Adipose tissue (tissue), 3 donors: ENCODE data around the gene ISCU. TPM values are rescaled to one million over a fixed set of nuclear protein-coding genes. Genes with fewer than 3 reads are reported as not detected.
"Not testable (repeated sequence)": the region's sequence is repeated elsewhere in the genome, so short reads cannot be mapped to it uniquely, and the experiment has no call there.

ENCODE experiments used
- H3K27ac ChIP-seq: one replicate; pipeline ENCODE4 v1.5.1; 2013; ENCODE audit warnings: low read depth, low read length
- WGBS, 3 donors: extraction: QIAGEN DNeasy Blood & Tissue Kit; methylation state at CpG; one replicate each; pipeline ENCODE4 v1.1.7; 2013; 5-methylcytosine and 5-hydroxymethylcytosine counted together
- polyA plus RNA-seq, 3 donors: library from polyadenylated mRNA; stranded (reverse); fragments of 200-250 nt; gene quantifications; one replicate each; pipeline ENCODE4 v1.2.3, GENCODE V29; 2013
- donor health status: healthy with polysubstance abuse.
- donor health status: Bipolar disorder and iron deficiency.
- donor health status: healthy.

Gene ISCU
- polyA plus RNA-seq, 3 donors: 59.0 to 267 (median 184) TPM

GRCh38 chr12:108609537-108610335, 47.3 kb downstream of the ISCU start:
- 39 to 61% (median 39%) methylated on average over 21 of the region's 21 CpGs for WGBS, 3 donors

GRCh38 chr12:108610336-108610815, 48.0 kb downstream of the ISCU start:
- no peak overlapping the region for H3K27ac ChIP-seq
- 81 to 93% (median 92%) methylated on average over 8 of the region's 8 CpGs for WGBS, 3 donors

More at GRCh38 chr12:108609537-108610335, 47.3 kb downstream of the ISCU start:
- no peak overlapping the region for H3K27ac ChIP-seq

GRCh38 chr12:108610856-108611605, 48.6 kb downstream of the ISCU start:
- H3K27ac ChIP-seq: no peak overlapping the region
- 75 to 87% (median 84%) methylated on average over 15 of the region's 15 CpGs for WGBS, 3 donors

GRCh38 chr12:108611884-108612415, 49.6 kb downstream of the ISCU start:
- H3K27ac ChIP-seq: no peak overlapping the region
- 30 to 74% (median 63%) methylated on average over 5 of the region's 5 CpGs for WGBS, 3 donors

GRCh38 chr12:108612788-108613282, 50.4 kb downstream of the ISCU start:
- H3K27ac ChIP-seq: no peak overlapping the region
- 55 to 85% (median 84%) methylated on average over 8 of the region's 8 CpGs for WGBS, 3 donors

GRCh38 chr12:108613548-108613947, 51.2 kb downstream of the ISCU start:
- 51 to 68% (median 57%) methylated on average over 9 of the region's 9 CpGs for WGBS, 3 donors
- no peak overlapping the region for H3K27ac ChIP-seq

GRCh38 chr12:108614041-108614440, 51.6 kb downstream of the ISCU start:
- 71 to 91% (median 85%) methylated on average over 4 of the region's 4 CpGs for WGBS, 3 donors
- H3K27ac ChIP-seq: no peak overlapping the region

- WGBS, 3 donors: 82 to 97% (median 89%) methylated on average over 6 of the region's 6 CpGs
- no peak overlapping the region for H3K27ac ChIP-seq
Measured at GRCh38 chr12:108614639-108615038, 52.2 kb downstream of the ISCU start.

- H3K27ac ChIP-seq: no peak overlapping the region
- 78 to 96% (median 93%) methylated on average over 1 of the region's 1 CpG for WGBS, 3 donors
Measured at GRCh38 chr12:108615918-108616317, 53.5 kb downstream of the ISCU start.

GRCh38 chr12:108616359-108616758, 54.0 kb downstream of the ISCU start:
- H3K27ac ChIP-seq: no peak overlapping the region
- WGBS, 3 donors: 72 to 100% (median 93%) methylated on average over 2 of the region's 2 CpGs

- H3K27ac ChIP-seq: no peak overlapping the region
- WGBS, 3 donors: 67 to 74% (median 70%) methylated on average over 14 of the region's 14 CpGs
Measured at GRCh38 chr12:108616941-108617858, 54.8 kb downstream of the ISCU start.

GRCh38 chr12:108618079-108618952, 55.9 kb downstream of the ISCU start:
- H3K27ac ChIP-seq: no peak overlapping the region
- 4 to 14% (median 14%) methylated on average over 16 of the region's 16 CpGs for WGBS, 3 donors

GRCh38 chr12:108618953-108619274, 56.5 kb downstream of the ISCU start:
- 81 to 87% (median 86%) methylated on average over 4 of the region's 4 CpGs for WGBS, 3 donors

More at GRCh38 chr12:108618953-108619274, 56.5 kb downstream of the ISCU start:
- not testable (repeated sequence) for H3K27ac ChIP-seq

Other genes with a start within 250 kb of the ISCU start
- 1 to 10 TPM; 1.3 to 7.0 (median 5.3) TPM for gene CMKLR1, start 223.3 kb upstream of the ISCU start, polyA plus RNA-seq
- gene FICD, start 47.3 kb upstream of the ISCU start, polyA plus RNA-seq: 1 to 10 TPM; 1.3 to 6.3 (median 3.1) TPM
- gene SART3, start 1.4 kb upstream of the ISCU start, polyA plus RNA-seq: 10 to 100 TPM; 10.7 to 19.2 (median 14.5) TPM
- gene TMEM119, start 35.5 kb downstream of the ISCU start, polyA plus RNA-seq: 10 to 100 TPM in 1 of 3 donors, 1 to 10 TPM in 2; 2.3 to 14.7 (median 7.0) TPM
- 10 to 100 TPM in 1 of 3 donors, 1 to 10 TPM in 2; 2.5 to 14.1 (median 8.8) TPM for gene SELPLG, start 71.3 kb downstream of the ISCU start, polyA plus RNA-seq
- 10 to 100 TPM; 11.6 to 72.0 (median 53.3) TPM for gene CORO1C, start 168.9 kb downstream of the ISCU start, polyA plus RNA-seq